ENCODE data around the gene MARCHF3. TPM values are rescaled to one million over a fixed set of nuclear protein-coding genes. Genes with fewer than 3 reads are reported as not detected.

Gene MARCHF3
- total RNA-seq, 4 donors from 2014 or later = 10.7 to 22.9 (median 20.1) TPM

DNA sequence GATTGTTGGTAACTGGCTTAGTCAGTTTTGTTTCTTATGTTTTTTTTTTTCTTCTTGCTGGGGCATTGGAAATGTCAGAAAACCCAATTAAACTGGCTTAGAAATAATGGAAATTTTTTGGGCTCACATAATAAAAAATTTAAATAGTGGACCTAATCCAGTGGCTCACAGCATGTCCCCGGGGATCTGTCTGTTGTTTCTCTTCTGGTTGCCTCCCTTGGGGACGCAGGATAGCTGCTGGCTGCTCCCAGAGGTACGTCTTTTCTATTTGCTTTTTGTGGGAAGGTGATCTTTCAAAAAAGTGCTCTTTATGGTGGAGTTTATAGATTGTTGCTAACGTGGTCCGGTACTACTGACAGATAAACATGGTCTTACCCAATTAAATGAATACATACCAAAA lies 201.3 kb downstream of the MARCHF3 start:
- no peak overlapping the region for H3K4me3 ChIP-seq
- no peaks in the 10 kb centered on the region for H3K27me3 ChIP-seq
- H3K36me3 ChIP-seq = peaks cover 0 to 13% (median 0%) of the 10 kb centered on the region in 3 donors
- DNase-seq = no peak
- no peak overlapping the region for H3K27ac ChIP-seq
- H3K4me1 ChIP-seq = no peaks in the 10 kb centered on the region
- no peaks in the 10 kb centered on the region for H3K9me3 ChIP-seq
- no peak for TF ChIP-seq CTCF (IDR thresholded peaks at IDR 0.05)

GRCh38 chr5:126826619-126827215 lies 203.6 kb downstream of the MARCHF3 start:
- no peak overlapping the region for H3K27ac ChIP-seq
- peaks cover 0 to 6% (median 0%) of the 10 kb centered on the region in 3 donors for H3K36me3 ChIP-seq
- H3K4me1 ChIP-seq = no peaks in the 10 kb centered on the region
- no peaks in the 10 kb centered on the region for H3K9me3 ChIP-seq
- H3K27me3 ChIP-seq = no peaks in the 10 kb centered on the region
- DNase-seq = no peak
- H3K4me3 ChIP-seq = no peak overlapping the region
- TF ChIP-seq CTCF (IDR thresholded peaks at IDR 0.05) = no peak

DNA sequence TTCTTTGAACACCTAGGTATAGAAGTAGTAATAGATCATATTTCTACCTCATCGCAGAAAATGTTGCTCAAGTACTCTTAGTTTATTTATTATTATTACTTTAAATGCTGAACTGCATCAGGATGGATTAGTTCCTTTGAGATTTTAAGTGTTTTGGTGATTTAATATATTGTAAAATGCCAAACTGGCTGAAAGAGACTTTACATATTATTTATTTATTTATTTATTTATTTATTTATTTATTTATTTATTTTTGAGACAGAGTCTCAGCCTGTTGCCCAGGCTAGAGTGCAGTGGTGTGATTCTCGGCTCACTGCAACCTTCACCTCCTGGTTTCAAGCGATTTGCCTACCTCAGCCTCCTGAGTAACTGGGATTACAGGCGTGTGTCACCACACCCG lies 211.1 kb downstream of the MARCHF3 start:
- DNase-seq = no peak
- H3K4me1 ChIP-seq = no peaks in the 10 kb centered on the region
- no peak overlapping the region for H3K27ac ChIP-seq
- H3K27me3 ChIP-seq = no peaks in the 10 kb centered on the region
- H3K9me3 ChIP-seq = no peaks in the 10 kb centered on the region
- H3K4me3 ChIP-seq = no peak overlapping the region
- no peak for TF ChIP-seq CTCF (IDR thresholded peaks at IDR 0.05)
- TF ChIP-seq POLR2A (IDR thresholded peaks at IDR 0.05) = no peak
- H3K36me3 ChIP-seq = no peaks in the 10 kb centered on the region

DNA sequence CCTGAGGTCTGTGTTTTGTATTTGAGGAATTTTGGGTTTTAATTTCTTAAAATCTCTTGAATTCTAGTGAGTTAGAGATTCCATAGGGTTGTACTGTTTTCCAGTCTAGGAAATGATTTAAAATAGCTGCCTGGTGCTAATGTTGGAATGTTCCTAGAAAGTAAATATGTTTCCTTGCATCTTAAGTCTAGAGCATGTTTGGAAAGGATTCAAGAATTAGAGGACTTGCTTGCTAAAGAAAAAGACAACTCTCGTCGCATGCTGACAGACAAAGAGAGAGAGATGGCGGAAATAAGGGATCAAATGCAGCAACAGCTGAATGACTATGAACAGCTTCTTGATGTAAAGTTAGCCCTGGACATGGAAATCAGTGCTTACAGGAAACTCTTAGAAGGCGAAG lies 211.6 kb downstream of the MARCHF3 start:
- Histone ChIP-seq H3K27me3 (no peaks in the 10 kb centered on the region), H3K36me3 (peaks cover 0 to 4% (median 0%) of the 10 kb centered on the region in 3 donors), H3K27ac (no peak overlapping the region), H3K4me3 (no peak overlapping the region), H3K9me3 (no peaks in the 10 kb centered on the region), H3K4me1 (no peaks in the 10 kb centered on the region)
- DNase-seq = no peak
- TF ChIP-seq CTCF (IDR thresholded peaks at IDR 0.05) (no peak), POLR2A (IDR thresholded peaks at IDR 0.05) (no peak)

Other genes with a start within 250 kb of the MARCHF3 start
- gene C5orf63, start 42.9 kb upstream of the MARCHF3 start, total RNA-seq = 10 to 100 TPM in 2 of 4 donors, 1 to 10 TPM in 2; 1.7 to 12.1 (median 9.4) TPM